GM18909 (cell line): ENCODE results near the gene TMEM200A.

Experiments used
- ATAC-seq: cut with Tn5 transposase; IDR thresholded peaks from one replicate; pipeline ENCODE4 v1.9.1; 2021; ENCODE audit warnings: mild to moderate bottlenecking; ENCODE audit not compliant: unreplicated experiment, poor library complexity

The TMEM200A gene

GRCh38 chr6:130473886-130474285 is 108.1 kb downstream of the TMEM200A start:
- no peak for ATAC-seq

- ATAC-seq = no peak
Observed at GRCh38 chr6:130482645-130483390, 117.0 kb downstream of the TMEM200A start.

- no peak for ATAC-seq
Observed at GRCh38 chr6:130485870-130486269, 120.1 kb downstream of the TMEM200A start.

- ATAC-seq = no peak
Observed at GRCh38 chr6:130486417-130486816, 120.6 kb downstream of the TMEM200A start.

GRCh38 chr6:130489514-130489913 is 123.7 kb downstream of the TMEM200A start:
- no peak for ATAC-seq
